Measurements from ENCODE around the gene ARHGEF4.
"Not testable (repeated sequence)": the region's sequence is repeated elsewhere in the genome, so short reads cannot be mapped to it uniquely, and the experiment has no call there.

ARHGEF4 gene

DNA sequence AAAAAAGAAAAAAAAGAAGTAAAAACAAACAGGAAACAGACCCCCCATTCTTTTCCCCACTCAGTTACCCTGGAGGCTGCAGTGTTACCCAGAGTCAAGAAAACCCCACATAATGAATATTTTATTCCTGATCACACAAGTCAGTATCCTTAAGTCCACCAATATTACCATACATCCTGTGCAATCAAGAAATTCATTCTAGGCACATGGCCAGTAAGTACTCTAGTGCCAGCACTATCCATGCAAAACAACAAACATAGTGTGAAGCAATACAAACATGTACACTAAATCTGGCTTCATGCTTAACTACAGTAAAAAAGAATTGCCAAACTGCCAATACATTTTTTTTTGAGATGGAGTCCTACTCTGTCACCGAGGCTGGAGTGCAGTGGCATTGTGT lies 145.0 kb downstream of the ARHGEF4 start:
- no peak for DNase-seq

DNA sequence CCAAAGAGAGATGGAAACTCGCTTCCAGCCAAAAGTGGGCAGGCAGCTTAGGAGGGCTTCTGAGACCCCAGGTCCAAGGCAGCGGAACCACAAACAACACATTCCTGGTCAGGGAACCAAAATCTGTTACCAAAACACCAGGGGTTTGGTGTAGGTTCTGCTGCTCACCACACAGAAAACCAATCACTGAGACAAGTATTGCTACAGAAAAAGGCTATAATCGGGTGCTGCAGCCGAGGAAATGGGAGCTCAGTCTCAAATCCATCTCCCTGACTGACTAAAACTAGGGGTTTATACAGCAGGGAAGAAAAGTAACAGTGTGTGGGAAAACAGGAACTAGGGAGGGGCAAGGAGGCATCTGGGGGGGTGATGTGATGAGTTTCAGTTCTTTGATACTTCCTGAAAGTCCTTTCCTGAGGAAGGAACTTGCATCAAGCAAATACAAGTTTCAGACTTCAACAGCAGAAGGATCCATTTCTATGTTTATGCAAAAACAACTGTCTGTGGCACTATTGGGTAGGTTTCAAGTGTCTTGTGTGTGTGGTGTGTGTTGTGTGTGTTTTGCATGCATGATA lies 148.6 kb downstream of the ARHGEF4 start:
- DNase-seq = no peak

DNA sequence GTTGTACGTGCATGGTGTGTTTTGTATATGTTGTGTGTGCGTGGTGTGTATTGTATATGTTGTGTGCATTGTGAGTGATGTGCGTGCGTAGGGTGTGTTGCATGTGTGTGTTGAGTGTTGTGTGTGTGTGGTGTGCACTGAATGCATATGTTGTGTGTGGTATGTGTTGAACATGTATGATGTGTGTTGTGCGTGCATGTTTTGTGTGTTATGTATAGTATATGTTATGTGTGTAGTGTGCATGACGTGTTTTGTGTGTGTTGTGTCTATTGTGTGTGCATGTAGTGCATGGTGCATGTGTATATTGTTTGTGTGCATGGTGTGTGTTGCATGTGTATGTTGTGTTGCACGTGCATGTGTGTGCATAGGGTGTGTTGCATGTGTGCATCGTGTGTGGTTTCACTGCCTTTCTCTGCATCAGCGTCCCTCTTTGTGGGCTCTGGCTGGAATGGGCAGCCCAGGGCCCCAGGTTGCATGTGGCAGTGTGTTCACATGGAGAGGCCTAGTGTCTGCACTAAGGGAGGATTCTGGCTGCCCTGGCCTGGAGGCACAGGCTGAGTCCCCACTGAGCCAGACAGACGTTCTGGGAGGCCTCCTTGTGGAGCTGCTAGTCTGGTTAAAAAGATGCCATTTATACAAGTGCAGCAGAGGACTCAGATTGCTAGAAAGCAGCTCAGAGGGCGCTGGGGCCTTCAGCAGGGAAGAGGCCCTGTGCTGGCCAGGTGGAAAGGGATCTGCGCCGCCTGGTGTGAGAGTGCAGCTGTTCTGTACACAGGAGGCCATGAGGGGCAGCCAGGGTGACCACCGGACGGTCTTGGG lies 149.3 kb downstream of the ARHGEF4 start:
- no peak for DNase-seq

GRCh38 chr2:130986890-130987493 lies 150.3 kb downstream of the ARHGEF4 start:
- no peak for DNase-seq

DNA sequence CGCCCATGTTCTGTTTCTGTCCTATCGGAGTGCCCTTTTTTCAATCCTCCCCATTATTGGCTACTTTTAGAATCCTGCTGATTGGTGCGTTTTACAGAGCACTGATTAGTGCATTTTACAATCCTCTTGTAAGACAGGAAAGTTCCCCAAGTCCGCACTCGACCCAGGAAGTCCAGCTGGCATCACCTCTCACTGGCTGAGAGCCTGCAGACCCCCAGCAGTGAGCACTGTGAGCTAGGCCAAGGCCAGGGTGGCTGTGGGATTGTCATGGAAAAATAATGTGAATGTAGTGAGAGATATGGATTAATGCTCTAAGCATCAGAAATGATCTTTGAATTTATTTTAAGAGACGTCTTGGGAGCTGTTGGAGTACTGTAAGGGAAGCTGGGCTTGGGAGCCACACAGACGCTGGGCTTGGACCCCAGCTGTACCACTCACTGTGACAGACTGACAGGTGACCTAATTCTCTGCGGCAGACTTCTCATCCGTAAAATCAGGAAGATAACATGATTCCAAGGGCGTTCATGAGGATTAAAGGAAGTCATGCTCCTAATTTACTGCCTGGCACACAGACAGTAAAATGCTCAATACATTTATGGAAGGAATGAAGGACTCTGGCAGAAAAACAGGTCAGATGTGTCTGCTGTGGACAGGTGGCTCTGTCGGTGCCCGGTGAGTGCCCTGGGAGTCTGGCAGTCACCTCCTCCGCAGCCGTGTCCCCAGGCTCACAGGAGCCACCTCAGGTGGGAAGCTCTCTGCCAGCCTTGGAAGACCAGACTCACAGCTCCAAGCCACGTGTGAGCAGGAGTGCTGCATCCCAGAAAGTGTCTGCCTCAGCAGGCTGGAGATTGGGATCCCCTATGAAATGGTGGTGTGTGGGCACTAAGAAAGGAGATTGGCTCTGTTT lies 151.1 kb downstream of the ARHGEF4 start:
- DNase-seq = no peak

DNA sequence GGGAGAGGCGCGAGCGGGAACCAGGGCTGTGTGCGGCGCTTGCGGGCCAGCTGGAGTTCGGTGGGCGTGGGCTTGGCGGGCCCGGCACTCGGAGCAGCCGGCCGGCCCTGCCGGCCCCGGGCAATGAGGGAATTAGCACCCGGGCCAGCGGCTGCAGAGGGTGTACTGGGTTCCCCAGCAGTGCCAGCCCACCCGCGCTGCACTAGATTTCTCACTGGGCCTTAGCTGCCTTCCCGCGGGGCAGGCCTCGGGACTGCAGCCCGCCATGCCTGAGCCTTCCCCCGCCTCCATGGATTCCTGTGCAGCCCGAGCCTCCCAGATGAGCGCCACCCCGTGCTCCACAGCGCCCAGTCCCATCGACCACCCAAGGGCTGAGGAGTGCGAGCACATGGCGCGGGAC lies 154.7 kb downstream of the ARHGEF4 start:
- not testable (repeated sequence) for DNase-seq

DNA sequence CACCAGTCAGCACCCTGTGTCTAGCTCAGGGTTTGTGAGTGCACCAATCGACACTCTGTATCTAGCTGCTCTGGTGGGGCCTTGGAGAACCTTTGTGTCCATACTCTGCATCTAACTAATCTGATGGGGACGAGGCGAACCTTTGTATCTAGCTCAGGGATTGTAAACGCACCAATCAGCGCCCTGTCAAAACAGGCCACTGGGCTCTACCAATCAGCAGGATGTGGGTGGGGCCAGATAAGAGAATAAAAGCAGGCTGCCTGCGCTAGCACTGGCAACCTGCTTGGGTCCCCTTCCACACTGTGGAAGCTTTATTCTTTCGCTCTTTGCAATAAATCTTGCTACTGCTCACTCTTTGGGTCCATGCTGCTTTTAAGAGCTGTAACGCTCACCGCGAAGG lies 155.3 kb downstream of the ARHGEF4 start:
- not testable (repeated sequence) for DNase-seq

DNA sequence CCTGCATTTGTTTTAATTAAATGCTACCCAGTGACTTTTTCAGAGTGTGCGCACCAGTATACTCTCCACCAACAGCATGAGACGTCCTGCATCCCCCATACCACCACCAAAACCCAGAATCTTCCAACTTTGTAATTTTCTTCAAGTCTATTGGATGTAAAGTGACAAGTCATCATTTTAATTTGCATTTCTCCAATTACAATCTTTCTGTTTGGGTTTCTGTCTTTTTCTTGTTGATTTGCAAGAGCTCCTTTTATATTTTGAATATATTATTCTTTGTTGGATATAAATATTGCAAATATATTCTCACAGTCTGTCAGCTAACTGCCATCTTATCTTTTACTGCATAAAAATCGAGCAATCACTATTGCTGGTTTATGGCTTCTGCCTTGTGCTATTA lies 160.0 kb downstream of the ARHGEF4 start:
- DNase-seq = no peak

GRCh38 chr2:130997198-130997597 lies 160.5 kb downstream of the ARHGEF4 start:
- no peak for DNase-seq

GRCh38 chr2:130998561-130998960 lies 161.8 kb downstream of the ARHGEF4 start:
- DNase-seq = no peak

- no peak for DNase-seq
These were observed 167.9 kb downstream of the ARHGEF4 start for GRCh38 chr2:131004446-131005209.

GRCh38 chr2:131005216-131005935 lies 168.7 kb downstream of the ARHGEF4 start:
- DNase-seq = no peak

- DNase-seq = no peak
These were observed 169.8 kb downstream of the ARHGEF4 start for GRCh38 chr2:131006561-131006960.

DNA sequence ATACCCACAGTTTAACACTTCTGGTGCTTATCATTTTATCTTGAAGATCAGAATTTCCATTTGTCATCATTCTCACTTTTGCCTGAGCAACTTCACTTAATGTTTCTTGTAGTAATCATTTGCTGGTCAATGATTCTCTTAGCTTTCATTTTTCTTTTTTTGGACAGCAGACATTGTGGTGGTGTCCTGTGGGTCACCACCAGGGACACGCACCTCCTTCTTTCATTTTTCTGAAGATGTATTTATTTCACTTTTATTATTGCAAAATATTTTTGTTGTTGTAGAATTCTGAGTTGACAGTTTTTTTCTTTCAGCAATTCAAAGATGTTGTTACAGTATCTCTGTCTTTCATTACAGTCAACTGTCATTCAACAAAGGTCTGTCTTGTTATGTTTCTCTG lies 172.3 kb downstream of the ARHGEF4 start:
- DNase-seq = no peak

- DNase-seq = no peak
These were observed 173.2 kb downstream of the ARHGEF4 start for GRCh38 chr2:131009713-131010475.

DNA sequence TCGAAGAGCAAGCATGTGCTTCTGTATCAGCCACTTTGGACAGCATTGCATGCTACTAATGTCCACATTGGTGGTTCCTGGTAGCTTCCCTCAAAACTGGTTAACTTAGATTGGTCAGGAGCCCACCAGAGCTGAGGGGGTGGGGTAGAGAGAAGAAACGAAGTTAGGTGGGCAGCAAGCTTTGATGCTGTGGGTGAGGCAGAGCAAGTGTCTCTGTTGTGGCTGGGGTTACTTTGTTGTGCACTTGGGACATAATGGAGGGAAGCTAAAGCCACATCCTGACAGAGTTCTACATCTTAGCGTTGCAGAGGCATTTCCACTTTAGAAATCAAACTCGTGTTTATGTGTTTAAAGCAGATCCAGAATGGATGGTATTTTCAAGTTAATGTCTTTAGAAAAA lies 173.9 kb downstream of the ARHGEF4 start:
- DNase-seq = no peak

GRCh38 chr2:131011486-131011885 lies 174.8 kb downstream of the ARHGEF4 start:
- DNase-seq = no peak

DNA sequence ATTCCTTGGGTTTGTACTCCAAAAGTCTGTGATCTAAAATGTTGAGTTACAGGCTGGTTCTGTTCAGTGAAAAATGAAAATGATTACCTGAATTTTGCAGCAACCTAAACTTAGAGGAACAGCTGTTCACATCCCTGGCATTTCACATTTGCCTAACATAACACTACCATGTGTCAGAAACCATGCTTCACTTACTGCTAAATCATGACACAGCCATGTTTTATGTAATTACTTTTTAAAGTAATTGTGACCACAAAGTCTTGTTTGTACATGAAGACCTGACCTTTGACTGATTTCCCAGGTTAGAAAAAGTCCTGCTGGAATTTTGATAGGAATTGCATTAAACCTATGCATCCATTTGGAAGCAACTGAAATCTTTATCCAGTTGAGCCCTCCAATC lies 177.4 kb downstream of the ARHGEF4 start:
- DNase-seq = no peak

GRCh38 chr2:131015764-131016163 lies 179.1 kb downstream of the ARHGEF4 start:
- DNase-seq = no peak

GRCh38 chr2:131016826-131017741 lies 180.4 kb downstream of the ARHGEF4 start:
- DNase-seq = no peak

All from stimulated activated CD4-positive, alpha-beta T cell treated with anti-CD3 and anti-CD28 coated beads, Interleukin-4, amount 100 ng/mL, for 24 hours (primary cell).